ENCODE results near the gene GFOD1.

GFOD1 gene

GRCh38 chr6:13487122-13488014 is at the start of gene GFOD1:
Gene GFOD1 (minus strand): TSS chr6:13487600. CDS start chr6:13486890, 710 bp downstream.
- Histone ChIP-seq H3K4me3 (peak within 1 kb of the TSS; percentile 71 to 88 (median 84)), H3K27ac (peak within 1 kb of the TSS; percentile 24 to 90 (median 77); a peak in 21 of 22 replicates), H3K9me3 (replicated peaks in 1 of 11) (no peaks in the 10 kb centered on the region), H3K4me1 (peaks cover 26 to 43% (median 33%) of the 10 kb centered on the region in 10 experiments), H3K36me3 (0 out of 22 replicates have a peak, but pooled peaks cover 0 to 4% (median 0%) of the 10 kb centered on the region in 11 experiments), H4K20me1 (peaks cover 0 to 17% (median 0%) of the 10 kb centered on the region in 11 experiments; a peak in 7 of 22 replicates), H3K9ac (peak within 1 kb of the TSS; percentile 77 to 90 (median 83)), H3K27me3 (peaks cover 0 to 4% (median 0%) of the 10 kb centered on the region in 11 experiments; a peak in 1 of 22 replicates), H3K4me2 (peak within 1 kb of the TSS; percentile 93 to 99 (median 97))
- no peak for TF ChIP-seq Cebpa-rat (IDR thresholded peaks at IDR 0.05)

- Histone ChIP-seq H3K4me2 (no peak overlapping the region), H3K4me3 (no peak overlapping the region), H3K4me1 (no peaks in the 10 kb centered on the region; a peak in 3 of 20 replicates), H3K9ac (no peak overlapping the region), H3K36me3 (no peaks in the 10 kb centered on the region), H3K9me3 (replicated peaks in 1 of 11) (peaks cover 8 to 17% (median 11%) of the 10 kb centered on the region in 11 experiments; a peak in 21 of 22 replicates), H4K20me1 (no peaks in the 10 kb centered on the region), H3K27ac (no peak overlapping the region), H3K27me3 (no peaks in the 10 kb centered on the region)
- no peak for TF ChIP-seq Cebpa-rat (IDR thresholded peaks at IDR 0.05)
Measured at GRCh38 chr6:13536796-13537526, 49.6 kb upstream of the GFOD1 start.

GRCh38 chr6:13535306-13535705 is 47.9 kb upstream of the GFOD1 start:
- Histone ChIP-seq H3K4me2 (no peak overlapping the region), H3K27me3 (no peaks in the 10 kb centered on the region), H4K20me1 (no peaks in the 10 kb centered on the region), H3K9ac (no peak overlapping the region), H3K36me3 (no peaks in the 10 kb centered on the region), H3K4me3 (no peak overlapping the region), H3K4me1 (peaks cover 0 to 4% (median 0%) of the 10 kb centered on the region in 10 experiments; a peak in 3 of 20 replicates), H3K9me3 (replicated peaks in 1 of 11) (peaks cover 0 to 1% (median 0%) of the 10 kb centered on the region in 11 experiments; a peak in 1 of 22 replicates), H3K27ac (no peak overlapping the region)
- TF ChIP-seq Cebpa-rat (IDR thresholded peaks at IDR 0.05), result no peak

GRCh38 chr6:13534536-13534935 is 47.1 kb upstream of the GFOD1 start:
- Histone ChIP-seq H3K4me3 (no peak overlapping the region), H4K20me1 (no peaks in the 10 kb centered on the region), H3K9me3 (replicated peaks in 1 of 11) (no peaks in the 10 kb centered on the region), H3K36me3 (no peaks in the 10 kb centered on the region), H3K27me3 (no peaks in the 10 kb centered on the region), H3K4me2 (no peak overlapping the region), H3K27ac (no peak overlapping the region), H3K4me1 (peaks cover 0 to 5% (median 0%) of the 10 kb centered on the region in 10 experiments; a peak in 5 of 20 replicates), H3K9ac (no peak overlapping the region)
- no peak for TF ChIP-seq Cebpa-rat (IDR thresholded peaks at IDR 0.05)

GRCh38 chr6:13531956-13532355 is 44.6 kb upstream of the GFOD1 start:
- TF ChIP-seq Cebpa-rat (IDR thresholded peaks at IDR 0.05), result no peak
- Histone ChIP-seq H3K4me1 (peaks cover 9 to 29% (median 23%) of the 10 kb centered on the region in 10 experiments), H3K36me3 (no peaks in the 10 kb centered on the region), H4K20me1 (no peaks in the 10 kb centered on the region), H3K4me3 (no peak overlapping the region), H3K9me3 (replicated peaks in 1 of 11) (no peaks in the 10 kb centered on the region), H3K9ac (no peak overlapping the region), H3K27ac (no peak overlapping the region), H3K27me3 (no peaks in the 10 kb centered on the region), H3K4me2 (no peak overlapping the region)

- Histone ChIP-seq H3K4me3 (no peak overlapping the region), H3K36me3 (no peaks in the 10 kb centered on the region), H3K9me3 (replicated peaks in 1 of 11) (no peaks in the 10 kb centered on the region), H3K9ac (peak overlapping the region in 4 of 11 experiments; percentile 10 to 33 (median 24); a peak in 7 of 22 replicates), H3K27ac (peak overlapping the region in 9 of 11 experiments; percentile 31 to 70 (median 51); a peak in 16 of 22 replicates), H3K4me1 (peaks cover 40 to 60% (median 53%) of the 10 kb centered on the region in 10 experiments), H4K20me1 (no peaks in the 10 kb centered on the region), H3K4me2 (peak overlapping the region in 6 of 11 experiments; percentile 2 to 42 (median 23); a peak in 7 of 22 replicates), H3K27me3 (no peaks in the 10 kb centered on the region)
- no peak for TF ChIP-seq Cebpa-rat (IDR thresholded peaks at IDR 0.05)
Measured at GRCh38 chr6:13528777-13529343, 41.5 kb upstream of the GFOD1 start.

GRCh38 chr6:13528232-13528631 is 40.8 kb upstream of the GFOD1 start:
- no peak for TF ChIP-seq Cebpa-rat (IDR thresholded peaks at IDR 0.05)
- Histone ChIP-seq H3K9ac (no peak overlapping the region; a peak in 1 of 22 replicates), H3K4me2 (peak overlapping the region in 2 of 11 experiments; percentile 19 to 42; a peak in 3 of 22 replicates), H3K4me1 (peaks cover 46 to 66% (median 59%) of the 10 kb centered on the region in 10 experiments), H3K27me3 (no peaks in the 10 kb centered on the region), H4K20me1 (no peaks in the 10 kb centered on the region), H3K27ac (peak overlapping the region in 6 of 11 experiments; percentile 46 to 70 (median 52); a peak in 9 of 22 replicates), H3K4me3 (no peak overlapping the region), H3K9me3 (replicated peaks in 1 of 11) (no peaks in the 10 kb centered on the region), H3K36me3 (no peaks in the 10 kb centered on the region)

GRCh38 chr6:13527671-13528056 is 40.3 kb upstream of the GFOD1 start:
- H3K4me2 ChIP-seq, result peak overlapping the region; percentile 82 to 96 (median 90); a peak in 21 of 22 replicates
- H3K4me3 ChIP-seq, result no peak overlapping the region
- H3K27me3 ChIP-seq, result no peaks in the 10 kb centered on the region
- H3K9me3 ChIP-seq (replicated peaks in 1 of 11), result no peaks in the 10 kb centered on the region
- peaks cover 52 to 72% (median 63%) of the 10 kb centered on the region in 10 experiments for H3K4me1 ChIP-seq
- no peaks in the 10 kb centered on the region for H4K20me1 ChIP-seq
- H3K27ac ChIP-seq, result peak overlapping the region; percentile 83 to 98 (median 93)
- no peaks in the 10 kb centered on the region for H3K36me3 ChIP-seq
- no peak for TF ChIP-seq Cebpa-rat (IDR thresholded peaks at IDR 0.05)
- peak overlapping the region; percentile 60 to 84 (median 81); a peak in 19 of 22 replicates for H3K9ac ChIP-seq
